Smooth muscle cell (in vitro differentiated cells): Measurements from ENCODE around the gene AK3. TPM values are rescaled to one million over a fixed set of nuclear protein-coding genes. Genes with fewer than 3 reads are reported as not detected.

Source experiments
- DNase-seq: peaks from one replicate; lab custom pipeline; 2025; ENCODE audit not compliant: unreplicated experiment; lab: John Stamatoyannopoulos, UW
- H2AFZ ChIP-seq: fragments of 200-600 bp; sonication (generic); 2 replicates; pipeline ENCODE4 v1.6.0; 2016; ENCODE audit warnings: antibody characterized with exemption, low read depth, mild to moderate bottlenecking
- H3F3A ChIP-seq: fragments of 200-600 bp; sonication (generic); 2 replicates; pipeline ENCODE4 v1.6.0; 2017; ENCODE audit warnings: antibody characterized with exemption, low read depth
- H3K27ac ChIP-seq: fragments of 200-600 bp; sonication (generic); 2 replicates; pipeline ENCODE4 v1.5.1; 2016; ENCODE audit warnings: low read depth, mild to moderate bottlenecking
- H3K27me3 ChIP-seq: fragments of 200-600 bp; sonication (generic); 2 replicates; pipeline ENCODE4 v1.6.1; 2016; ENCODE audit warnings: low read depth, mild to moderate bottlenecking
- H3K36me3 ChIP-seq: fragments of 200-600 bp; sonication (generic); 2 replicates; pipeline ENCODE4 v1.5.1; 2016; ENCODE audit warnings: low read depth
- H3K4me1 ChIP-seq: fragments of 200-600 bp; sonication (generic); 2 replicates; pipeline ENCODE4 v1.5.1; 2016; ENCODE audit warnings: low read depth
- H3K4me2 ChIP-seq: fragments of 200-600 bp; sonication (generic); 2 replicates; pipeline ENCODE4 v1.6.0; 2016; ENCODE audit warnings: mild to moderate bottlenecking
- H3K4me3 ChIP-seq: fragments of 200-600 bp; sonication (generic); 2 replicates; pipeline ENCODE4 v1.5.1; 2016; ENCODE audit warnings: mild to moderate bottlenecking
- H3K79me2 ChIP-seq: fragments of 200-600 bp; sonication (generic); 2 replicates; pipeline ENCODE4 v1.6.0; 2016; ENCODE audit warnings: low read depth, mild to moderate bottlenecking
- H3K9ac ChIP-seq: fragments of 200-600 bp; sonication (generic); 2 replicates; pipeline ENCODE4 v1.6.0; 2016; ENCODE audit warnings: low read depth
- H3K9me3 ChIP-seq: fragments of 200-600 bp; sonication (generic); replicated peaks from 2 replicates; pipeline ENCODE4 v1.5.1; 2016; ENCODE audit warnings: low read depth
- H4K20me1 ChIP-seq: fragments of 200-600 bp; sonication (generic); 2 replicates; pipeline ENCODE4 v1.6.0; 2016; ENCODE audit warnings: low read depth
- CTCF ChIP-seq: fragments of 200-600 bp; sonication (generic); IDR thresholded peaks from 2 replicates; pipeline ENCODE4 v1.5.1; 2017; ENCODE audit warnings: borderline replicate concordance, mild to moderate bottlenecking, antibody characterized with exemption; ENCODE audit not compliant: insufficient read depth, poor library complexity, severe bottlenecking
- WGBS: methylation state at CpG from one replicate; pipeline ENCODE4 v1.1.7; 2016; ENCODE audit warnings: low lambda C conversion rate; 5-methylcytosine and 5-hydroxymethylcytosine counted together
- polyA plus RNA-seq: library from polyadenylated mRNA; unstranded; fragments of >200 nt; fragmentation: Nextera tagmentation; extraction: Ambion mirVana; gene quantifications from 2 replicates; pipeline ENCODE4 v1.2.1, GENCODE V29; 2016
- total RNA-seq: library from RNA; depleted of rRNA; stranded (reverse); fragments of >200 nt; gene quantifications from 2 replicates; pipeline ENCODE4 v1.2.3, GENCODE V29; 2014

Gene AK3
- total and polyA plus RNA-seq, 2 experiments from 2014 or later, result 28.7 to 49.3 TPM

GRCh38 chr9:4679268-4680172 is 61.5 kb downstream of the AK3 start, which contains the start of gene CDC37L1:
CDC37L1 (plus strand) TSS chr9:4679569; CDS start chr9:4679768, 199 bp downstream.
- H3K36me3 ChIP-seq, result no peaks in the 10 kb centered on the region
- H2AFZ ChIP-seq, result peak within 1 kb of the TSS; percentile 84
- WGBS, result 1% methylated on average over 66 of the region's 66 CpGs
- H3K4me1 ChIP-seq, result peaks cover 14% of the 10 kb centered on the region
- peaks cover 3% of the 10 kb centered on the region for H3F3A ChIP-seq
- no peaks in the 10 kb centered on the region for H3K27me3 ChIP-seq
- peak; percentile 55 for TF ChIP-seq CTCF
- H3K79me2 ChIP-seq, result peaks cover 29% of the 10 kb centered on the region
- H3K27ac ChIP-seq, result peak within 1 kb of the TSS; percentile 96
- peak within 1 kb of the TSS; percentile 86 for H3K4me3 ChIP-seq
- H4K20me1 ChIP-seq, result peaks cover 15% of the 10 kb centered on the region
- peak within 1 kb of the TSS; percentile 95 for H3K4me2 ChIP-seq
- peak; percentile 93 for DNase-seq
- H3K9ac ChIP-seq, result peak within 1 kb of the TSS; percentile 85
- H3K9me3 ChIP-seq, result no peaks in the 10 kb centered on the region

- no peak for DNase-seq
- Histone ChIP-seq H3K4me2 (peak overlapping the region; percentile 95), H3K27ac (peak overlapping the region; percentile 96), H3K9ac (peak overlapping the region; percentile 85), H2AFZ (peak overlapping the region; percentile 82), H3K27me3 (no peaks in the 10 kb centered on the region), H4K20me1 (peaks cover 13% of the 10 kb centered on the region), H3K36me3 (no peaks in the 10 kb centered on the region), H3F3A (peaks cover 3% of the 10 kb centered on the region), H3K4me1 (peaks cover 14% of the 10 kb centered on the region), H3K9me3 (no peaks in the 10 kb centered on the region), H3K79me2 (peaks cover 29% of the 10 kb centered on the region), H3K4me3 (peak overlapping the region; percentile 86)
- 1% methylated on average over 16 of the region's 16 CpGs for WGBS
- no peak for TF ChIP-seq CTCF
Measured at GRCh38 chr9:4678679-4679267, 62.2 kb downstream of the AK3 start.

GRCh38 chr9:4677392-4677791 is 63.6 kb downstream of the AK3 start:
- 94% methylated on average over 3 of the region's 3 CpGs for WGBS
- Histone ChIP-seq H3K4me3 (peak overlapping the region; percentile 86), H3F3A (peaks cover 3% of the 10 kb centered on the region), H2AFZ (peak overlapping the region; percentile 65), H4K20me1 (peaks cover 5% of the 10 kb centered on the region), H3K79me2 (peaks cover 24% of the 10 kb centered on the region), H3K9me3 (no peaks in the 10 kb centered on the region), H3K4me2 (no peak overlapping the region), H3K36me3 (no peaks in the 10 kb centered on the region), H3K4me1 (peaks cover 14% of the 10 kb centered on the region), H3K9ac (no peak overlapping the region), H3K27me3 (no peaks in the 10 kb centered on the region), H3K27ac (peak overlapping the region; percentile 96)
- TF ChIP-seq CTCF, result no peak
- no peak for DNase-seq
